Fibroblast of pulmonary artery (primary cell): ENCODE results near the gene HAGHL.

Experiments used
- DNase-seq: peaks from one replicate; pipeline ENCODE4 v3.0.0-alpha.2; 2010; ENCODE audit warnings: low read depth
- H3K4me3 ChIP-seq: replicated peaks from 2 replicates; pipeline ENCODE4 v1.5.1; 2011; ENCODE audit warnings: low read depth, mild to moderate bottlenecking, control low read depth, low read length, moderate library complexity
- CTCF ChIP-seq: IDR thresholded peaks from 2 replicates; pipeline ENCODE4 v1.5.1; 2011; ENCODE audit warnings: mild to moderate bottlenecking, control low read depth, low read length, inconsistent platforms; ENCODE audit errors: missing control alignments

The HAGHL gene

GRCh38 chr16:763369-764183, 36.7 kb downstream of the HAGHL start:
- H3K4me3 ChIP-seq = no peak overlapping the region
- TF ChIP-seq CTCF = no peak
- DNase-seq = no peak

- no peak overlapping the region for H3K4me3 ChIP-seq
- TF ChIP-seq CTCF = no peak
- no peak for DNase-seq
These were observed 37.4 kb downstream of the HAGHL start for GRCh38 chr16:764184-764750.

GRCh38 chr16:764848-765487, 38.1 kb downstream of the HAGHL start:
- no peak overlapping the region for H3K4me3 ChIP-seq
- no peak for TF ChIP-seq CTCF
- no peak for DNase-seq

- no peak overlapping the region for H3K4me3 ChIP-seq
- no peak for TF ChIP-seq CTCF
- no peak for DNase-seq
These were observed 38.6 kb downstream of the HAGHL start for GRCh38 chr16:765488-765865.

GRCh38 chr16:766008-766819, 39.3 kb downstream of the HAGHL start:
- no peak overlapping the region for H3K4me3 ChIP-seq
- no peak for DNase-seq
- no peak for TF ChIP-seq CTCF

GRCh38 chr16:766820-767640, 40.1 kb downstream of the HAGHL start:
- H3K4me3 ChIP-seq = no peak overlapping the region
- DNase-seq = no peak
- TF ChIP-seq CTCF = no peak
